ENCODE data around the gene AMIGO1. TPM values are rescaled to one million over a fixed set of nuclear protein-coding genes. Genes with fewer than 3 reads are reported as not detected.

AMIGO1 gene
- total RNA-seq, 1 experiment from 2014 or later, result 0.10 TPM

DNA sequence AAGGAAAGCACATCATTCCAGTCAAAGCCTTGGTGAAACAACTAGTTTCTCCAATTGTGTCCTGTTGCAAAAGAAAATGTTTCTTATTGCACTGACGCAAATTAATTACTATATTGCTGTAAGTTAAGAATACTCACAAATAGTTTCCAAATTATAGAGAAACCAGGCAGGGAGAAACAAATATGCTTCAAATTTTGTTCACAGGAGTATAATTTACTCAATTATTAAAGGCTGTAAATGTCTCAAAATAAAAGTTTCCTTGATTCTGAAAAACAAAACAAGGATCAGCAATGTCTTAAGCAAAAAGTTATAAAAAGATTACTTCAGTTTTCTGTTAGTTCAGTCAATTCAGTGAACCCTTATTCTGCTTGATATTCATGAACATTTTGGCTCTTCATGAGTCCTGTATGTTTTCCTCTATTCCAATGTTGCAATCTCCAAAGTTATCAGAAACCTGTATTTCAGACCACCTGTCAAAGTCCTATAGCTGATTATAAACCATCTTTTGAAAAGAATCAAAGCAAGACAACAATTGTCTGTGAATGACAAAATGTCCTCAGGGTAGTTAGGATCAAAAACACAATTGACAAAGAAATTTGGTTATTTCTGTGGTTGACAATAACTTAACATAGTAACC is 54.9 kb downstream of the AMIGO1 start (continued):
- no peak for TF ChIP-seq JUND (IDR thresholded peaks at IDR 0.05)
- TF ChIP-seq ZNF274 (IDR thresholded peaks at IDR 0.05; ENCODE audit: low read depth, low read length), result no peak
- TF ChIP-seq EGR1 (IDR thresholded peaks at IDR 0.05; ENCODE audit: low read depth), result no peak
- no peak for TF ChIP-seq YY1 (IDR thresholded peaks at IDR 0.05; ENCODE audit: extremely low read depth, insufficient replicate concordance, low read depth, low read length)
- TF ChIP-seq FOSL1 (IDR thresholded peaks at IDR 0.05; ENCODE audit: low read depth), result no peak
- no peak for TF ChIP-seq CTCF (IDR thresholded peaks at IDR 0.05 in 2 of 3, conservative IDR thresholded peaks at IDR 0.05 in 1 of 3; ENCODE audit: borderline replicate concordance in 1 of 3, insufficient read depth in 1 of 3, low read depth in 2 of 3, low read length in 2 of 3)
- TF ChIP-seq ZFX (IDR thresholded peaks at IDR 0.05), result no peak
- TF ChIP-seq SRF (IDR thresholded peaks at IDR 0.05; ENCODE audit: low read depth), result no peak

Other genes starting within 250 kb of the AMIGO1 start
- gene PSRC1, start 226.6 kb downstream of the AMIGO1 start, total RNA-seq (2021; ENCODE audit: unreplicated experiment), result 44.8 TPM
- gene MYBPHL, start 202.7 kb downstream of the AMIGO1 start, total RNA-seq (2021; ENCODE audit: unreplicated experiment), result 1.0 TPM
- 20.2 TPM for gene SORT1, start 111.8 kb downstream of the AMIGO1 start, total RNA-seq (2021; ENCODE audit: unreplicated experiment)
- 169 TPM for gene PSMA5, start 83.3 kb downstream of the AMIGO1 start, total RNA-seq (2021; ENCODE audit: unreplicated experiment)
- 1.3 TPM for gene SYPL2, start 43.2 kb downstream of the AMIGO1 start, total RNA-seq (2021; ENCODE audit: unreplicated experiment)
- gene ATXN7L2, start 25.8 kb downstream of the AMIGO1 start, total RNA-seq (2021; ENCODE audit: unreplicated experiment), result 7.2 TPM
- gene CYB561D1, start 15.6 kb downstream of the AMIGO1 start, total RNA-seq (2021; ENCODE audit: unreplicated experiment), result 5.9 TPM
- gene GPR61, start 30.1 kb upstream of the AMIGO1 start, total RNA-seq (2021; ENCODE audit: unreplicated experiment), result not detected
- gene GNAI3, start 38.9 kb upstream of the AMIGO1 start, total RNA-seq (2021; ENCODE audit: unreplicated experiment), result 9.5 TPM
- 0.76 TPM for gene GNAT2, start 109.9 kb upstream of the AMIGO1 start, total RNA-seq (2021; ENCODE audit: unreplicated experiment)
- gene AMPD2, start 110.1 kb upstream of the AMIGO1 start, total RNA-seq (2021; ENCODE audit: unreplicated experiment), result 69.9 TPM
- gene GSTM4, start 146.4 kb upstream of the AMIGO1 start, total RNA-seq (2021; ENCODE audit: unreplicated experiment), result 15.9 TPM
- 5.9 TPM for gene GSTM2, start 158.3 kb upstream of the AMIGO1 start, total RNA-seq (2021; ENCODE audit: unreplicated experiment)
- not detected for gene GSTM1, start 178.1 kb upstream of the AMIGO1 start, total RNA-seq (2021; ENCODE audit: unreplicated experiment)
- not detected for gene GSTM5, start 202.5 kb upstream of the AMIGO1 start, total RNA-seq (2021; ENCODE audit: unreplicated experiment)
- gene GSTM3, start 231.3 kb upstream of the AMIGO1 start, total RNA-seq (2021; ENCODE audit: unreplicated experiment), result 0.39 TPM